Measurements from ENCODE around the gene PRPF38B. TPM values are rescaled to one million over a fixed set of nuclear protein-coding genes. Genes with fewer than 3 reads are reported as not detected.

PRPF38B gene
- total and polyA plus RNA-seq, 9 of the 15 experiments (the other 6 are each of a cell fraction or from before 2014, with no cell fraction given): 25.3 to 85.5 (median 66.4) TPM

- TF ChIP-seq, protein P1, sequence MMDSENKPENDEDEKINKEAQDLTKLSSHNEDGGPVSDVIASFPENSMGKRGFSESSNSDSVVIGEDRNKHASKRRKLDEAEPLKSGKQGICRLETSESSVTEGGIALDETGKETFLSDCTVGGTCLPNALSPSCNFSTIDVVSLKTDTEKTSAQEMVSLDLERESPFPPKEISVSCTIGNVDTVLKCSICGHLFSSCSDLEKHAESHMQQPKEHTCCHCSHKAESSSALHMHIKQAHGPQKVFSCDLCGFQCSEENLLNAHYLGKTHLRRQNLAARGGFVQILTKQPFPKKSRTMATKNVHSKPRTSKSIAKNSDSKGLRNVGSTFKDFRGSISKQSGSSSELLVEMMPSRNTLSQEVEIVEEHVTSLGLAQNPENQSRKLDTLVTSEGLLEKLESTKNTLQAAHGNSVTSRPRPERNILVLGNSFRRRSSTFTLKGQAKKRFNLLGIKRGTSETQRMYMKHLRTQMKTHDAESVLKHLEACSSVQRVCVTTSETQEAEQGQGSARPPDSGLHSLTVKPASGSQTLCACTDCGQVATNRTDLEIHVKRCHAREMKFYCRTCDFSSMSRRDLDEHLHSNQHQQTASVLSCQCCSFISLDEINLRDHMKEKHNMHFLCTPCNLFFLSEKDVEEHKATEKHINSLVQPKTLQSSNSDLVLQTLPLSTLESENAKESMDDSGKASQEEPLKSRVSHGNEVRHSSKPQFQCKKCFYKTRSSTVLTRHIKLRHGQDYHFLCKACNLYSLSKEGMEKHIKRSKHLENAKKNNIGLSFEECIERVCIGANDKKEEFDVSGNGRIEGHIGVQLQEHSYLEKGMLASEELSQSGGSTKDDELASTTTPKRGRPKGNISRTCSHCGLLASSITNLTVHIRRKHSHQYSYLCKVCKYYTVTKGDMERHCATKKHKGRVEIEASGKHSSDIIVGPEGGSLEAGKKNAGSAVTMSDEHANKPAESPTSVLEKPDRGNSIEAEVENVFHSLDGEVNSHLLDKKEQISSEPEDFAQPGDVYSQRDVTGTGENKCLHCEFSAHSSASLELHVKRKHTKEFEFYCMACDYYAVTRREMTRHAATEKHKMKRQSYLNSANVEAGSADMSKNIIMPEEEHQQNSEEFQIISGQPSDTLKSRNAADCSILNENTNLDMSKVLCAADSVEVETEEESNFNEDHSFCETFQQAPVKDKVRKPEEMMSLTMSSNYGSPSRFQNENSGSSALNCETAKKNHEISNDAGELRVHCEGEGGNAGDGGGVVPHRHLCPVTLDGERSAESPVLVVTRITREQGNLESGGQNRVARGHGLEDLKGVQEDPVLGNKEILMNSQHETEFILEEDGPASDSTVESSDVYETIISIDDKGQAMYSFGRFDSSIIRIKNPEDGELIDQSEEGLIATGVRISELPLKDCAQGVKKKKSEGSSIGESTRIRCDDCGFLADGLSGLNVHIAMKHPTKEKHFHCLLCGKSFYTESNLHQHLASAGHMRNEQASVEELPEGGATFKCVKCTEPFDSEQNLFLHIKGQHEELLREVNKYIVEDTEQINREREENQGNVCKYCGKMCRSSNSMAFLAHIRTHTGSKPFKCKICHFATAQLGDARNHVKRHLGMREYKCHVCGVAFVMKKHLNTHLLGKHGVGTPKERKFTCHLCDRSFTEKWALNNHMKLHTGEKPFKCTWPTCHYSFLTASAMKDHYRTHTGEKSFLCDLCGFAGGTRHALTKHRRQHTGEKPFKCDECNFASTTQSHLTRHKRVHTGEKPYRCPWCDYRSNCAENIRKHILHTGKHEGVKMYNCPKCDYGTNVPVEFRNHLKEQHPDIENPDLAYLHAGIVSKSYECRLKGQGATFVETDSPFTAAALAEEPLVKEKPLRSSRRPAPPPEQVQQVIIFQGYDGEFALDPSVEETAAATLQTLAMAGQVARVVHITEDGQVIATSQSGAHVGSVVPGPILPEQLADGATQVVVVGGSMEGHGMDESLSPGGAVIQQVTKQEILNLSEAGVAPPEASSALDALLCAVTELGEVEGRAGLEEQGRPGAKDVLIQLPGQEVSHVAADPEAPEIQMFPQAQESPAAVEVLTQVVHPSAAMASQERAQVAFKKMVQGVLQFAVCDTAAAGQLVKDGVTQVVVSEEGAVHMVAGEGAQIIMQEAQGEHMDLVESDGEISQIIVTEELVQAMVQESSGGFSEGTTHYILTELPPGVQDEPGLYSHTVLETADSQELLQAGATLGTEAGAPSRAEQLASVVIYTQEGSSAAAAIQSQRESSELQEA (IDR thresholded peaks at IDR 0.05; ENCODE audit: low read depth): 0 out of 2 replicates have a peak, but pooled peaks have one; percentile 17
- peak; percentile 54; the same call in 1 of the 2 replicates for TF ChIP-seq ZNF324 (CRISPR knock-in tag; IDR thresholded peaks at IDR 0.05)
- 0 out of 2 replicates have a peak, but pooled peaks have one; percentile 21 for TF ChIP-seq ZNF561 (CRISPR knock-in tag; conservative IDR thresholded peaks at IDR 0.05)
- TF ChIP-seq TEAD2 (tag; IDR thresholded peaks at IDR 0.05): peak; percentile 28; the same call in 1 of the 2 replicates
- TF ChIP-seq ADNP (tag; IDR thresholded peaks at IDR 0.05): peak; percentile 92
- 0 out of 2 replicates have a peak, but pooled peaks have one; percentile 39 for TF ChIP-seq ZNF23 (CRISPR knock-in tag; IDR thresholded peaks at IDR 0.05)
- TF ChIP-seq, protein P2, sequence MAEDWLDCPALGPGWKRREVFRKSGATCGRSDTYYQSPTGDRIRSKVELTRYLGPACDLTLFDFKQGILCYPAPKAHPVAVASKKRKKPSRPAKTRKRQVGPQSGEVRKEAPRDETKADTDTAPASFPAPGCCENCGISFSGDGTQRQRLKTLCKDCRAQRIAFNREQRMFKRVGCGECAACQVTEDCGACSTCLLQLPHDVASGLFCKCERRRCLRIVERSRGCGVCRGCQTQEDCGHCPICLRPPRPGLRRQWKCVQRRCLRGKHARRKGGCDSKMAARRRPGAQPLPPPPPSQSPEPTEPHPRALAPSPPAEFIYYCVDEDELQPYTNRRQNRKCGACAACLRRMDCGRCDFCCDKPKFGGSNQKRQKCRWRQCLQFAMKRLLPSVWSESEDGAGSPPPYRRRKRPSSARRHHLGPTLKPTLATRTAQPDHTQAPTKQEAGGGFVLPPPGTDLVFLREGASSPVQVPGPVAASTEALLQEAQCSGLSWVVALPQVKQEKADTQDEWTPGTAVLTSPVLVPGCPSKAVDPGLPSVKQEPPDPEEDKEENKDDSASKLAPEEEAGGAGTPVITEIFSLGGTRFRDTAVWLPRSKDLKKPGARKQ (CRISPR knock-in tag; IDR thresholded peaks at IDR 0.05): peak; percentile 72; the same call in 1 of the 2 replicates
- no peak for TF ChIP-seq ERF (CRISPR knock-in tag; IDR thresholded peaks at IDR 0.05)
- TF ChIP-seq HSF4 (CRISPR knock-in tag; IDR thresholded peaks at IDR 0.05; ENCODE audit: borderline replicate concordance): 0 out of 2 replicates have a peak, but pooled peaks have one; percentile 31
- TF ChIP-seq KAT8 (IDR thresholded peaks at IDR 0.05; ENCODE audit: low read depth): no peak
- 0 out of 2 replicates have a peak, but pooled peaks have one; percentile 5 for TF ChIP-seq STAT6 (CRISPR knock-in tag; IDR thresholded peaks at IDR 0.05)
- TF ChIP-seq CHD1 (IDR thresholded peaks at IDR 0.05; ENCODE audit: low read length): no peak
- TF ChIP-seq, protein P3, sequence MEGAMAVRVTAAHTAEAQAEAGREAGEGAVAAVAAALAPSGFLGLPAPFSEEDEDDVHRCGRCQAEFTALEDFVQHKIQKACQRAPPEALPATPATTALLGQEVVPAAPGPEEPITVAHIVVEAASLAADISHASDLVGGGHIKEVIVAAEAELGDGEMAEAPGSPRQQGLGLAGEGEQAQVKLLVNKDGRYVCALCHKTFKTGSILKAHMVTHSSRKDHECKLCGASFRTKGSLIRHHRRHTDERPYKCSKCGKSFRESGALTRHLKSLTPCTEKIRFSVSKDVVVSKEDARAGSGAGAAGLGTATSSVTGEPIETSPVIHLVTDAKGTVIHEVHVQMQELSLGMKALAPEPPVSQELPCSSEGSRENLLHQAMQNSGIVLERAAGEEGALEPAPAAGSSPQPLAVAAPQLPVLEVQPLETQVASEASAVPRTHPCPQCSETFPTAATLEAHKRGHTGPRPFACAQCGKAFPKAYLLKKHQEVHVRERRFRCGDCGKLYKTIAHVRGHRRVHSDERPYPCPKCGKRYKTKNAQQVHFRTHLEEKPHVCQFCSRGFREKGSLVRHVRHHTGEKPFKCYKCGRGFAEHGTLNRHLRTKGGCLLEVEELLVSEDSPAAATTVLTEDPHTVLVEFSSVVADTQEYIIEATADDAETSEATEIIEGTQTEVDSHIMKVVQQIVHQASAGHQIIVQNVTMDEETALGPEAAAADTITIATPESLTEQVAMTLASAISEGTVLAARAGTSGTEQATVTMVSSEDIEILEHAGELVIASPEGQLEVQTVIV (CRISPR knock-in tag; IDR thresholded peaks at IDR 0.05; ENCODE audit: borderline replicate concordance): no peak
These were observed 53.9 kb downstream of the PRPF38B start (continued) for GRCh38 chr1:108745980-108746381.

Data from K562 (cell line).